ENCODE data around the gene TBX18.

- no peak for TF ChIP-seq POLR2A (IDR thresholded peaks at IDR 0.05; ENCODE audit: low read depth, low read length)
- TF ChIP-seq POLR2AphosphoS5 (IDR thresholded peaks at IDR 0.05; ENCODE audit: low read depth, low read length): no peak
These were observed 5.9 kb downstream of the TBX18 start for GRCh38 chr6:84758486-84758885.
